NCI-H1694 (cell line): Measurements from ENCODE around the gene DISP2.

Experiments
- DNase-seq: peaks from one replicate; lab custom pipeline; 2025; lab: John Stamatoyannopoulos, UW

DISP2 gene

DNA sequence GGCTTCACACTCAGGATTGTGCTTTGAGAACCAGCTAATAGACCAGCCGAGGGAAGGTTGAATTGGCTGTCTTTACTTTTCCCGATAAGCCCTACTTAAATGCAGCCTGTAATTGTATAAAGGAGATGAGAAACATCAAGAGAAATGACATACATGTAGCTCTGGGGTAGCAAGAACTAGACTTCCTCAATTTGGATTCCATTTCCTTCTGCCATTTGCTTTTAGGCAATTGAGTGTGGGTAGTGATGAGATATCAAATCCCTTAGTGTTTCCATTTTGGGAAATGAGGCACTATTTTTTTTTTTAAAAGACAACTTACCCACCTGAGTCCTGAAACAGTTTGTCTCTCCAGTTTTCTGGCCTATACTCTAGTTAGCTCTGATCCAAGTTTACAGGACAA lies 32.3 kb upstream of the DISP2 start:
- DNase-seq, result no peak

DNA sequence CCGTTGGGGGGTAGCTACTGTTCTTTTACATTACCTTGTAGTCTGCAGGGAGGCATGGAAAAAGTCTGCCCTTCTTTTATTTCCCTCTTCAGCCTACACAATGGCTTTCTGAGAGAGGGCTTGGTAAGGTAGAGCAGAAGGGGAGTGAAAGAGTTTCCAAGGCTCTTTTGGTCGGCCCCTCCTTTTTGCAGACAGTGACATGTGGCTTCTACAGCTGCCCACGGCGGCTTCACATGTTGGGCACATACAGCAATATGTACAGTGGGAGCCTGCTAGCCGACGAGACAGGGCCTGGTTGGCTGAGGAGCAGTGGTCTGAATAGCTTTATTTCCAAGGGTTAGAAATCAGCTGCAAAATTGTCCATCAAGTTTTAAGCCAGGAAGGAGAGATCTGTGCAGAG lies 30.6 kb upstream of the DISP2 start:
- no peak for DNase-seq

DNA sequence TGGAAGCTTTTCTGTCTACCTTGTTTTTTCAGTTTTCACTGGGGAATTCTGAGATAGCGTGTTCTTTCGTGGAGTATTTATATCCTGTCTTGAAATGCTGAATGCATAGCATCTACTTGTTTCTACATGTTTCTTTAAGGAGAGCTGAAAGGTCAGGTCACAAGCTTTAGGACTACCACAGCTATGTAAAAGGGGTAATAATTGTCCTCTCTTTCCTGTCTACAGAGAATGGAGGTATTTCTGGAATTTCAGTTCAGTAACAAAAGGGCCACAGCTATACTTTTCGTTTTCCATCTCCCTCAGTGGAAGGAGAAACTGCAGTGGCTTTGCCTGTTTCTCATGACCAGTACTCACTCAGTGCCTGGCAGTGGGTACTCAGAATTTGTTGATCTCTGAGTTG lies 29.8 kb upstream of the DISP2 start:
- DNase-seq, result no peak

DNA sequence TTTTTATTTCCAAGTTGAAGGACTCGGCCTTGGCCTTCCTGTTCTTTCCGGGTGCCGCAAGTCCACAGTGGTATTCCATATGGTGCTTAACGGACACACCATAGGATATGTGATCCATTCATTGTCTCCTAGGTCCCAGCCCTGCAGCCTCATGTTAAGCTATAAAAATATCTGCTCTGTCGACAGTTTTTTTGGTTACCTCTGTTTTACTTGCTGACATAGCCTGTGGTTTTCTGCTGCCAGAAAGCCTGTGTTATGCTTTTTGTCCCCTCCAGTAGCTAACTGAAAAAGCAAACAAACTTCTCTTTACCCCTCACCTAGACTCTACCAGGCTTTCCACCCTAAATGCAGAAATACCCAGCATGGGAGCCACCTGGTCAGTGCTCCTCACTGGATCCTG lies 29.3 kb upstream of the DISP2 start:
- DNase-seq, result no peak

DNA sequence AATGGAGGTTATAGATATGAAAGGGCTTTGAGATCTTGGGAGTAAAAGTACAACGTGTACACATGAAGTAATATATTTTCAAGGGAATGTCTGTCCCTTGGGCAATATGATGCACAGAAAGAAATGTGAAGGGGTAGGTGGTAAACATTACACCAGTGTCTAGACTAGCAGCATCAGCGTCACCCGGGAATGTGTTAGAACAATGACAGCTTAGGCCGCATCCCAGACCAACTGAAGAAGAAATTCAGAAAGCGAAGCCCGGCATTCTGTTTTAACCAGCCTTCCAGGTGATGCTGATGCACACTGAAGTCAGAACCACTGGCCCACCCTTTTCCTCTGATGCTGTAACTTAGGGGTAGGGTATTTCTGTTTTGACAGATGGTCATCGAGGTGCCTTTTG lies 28.2 kb upstream of the DISP2 start:
- DNase-seq, result no peak

DNA sequence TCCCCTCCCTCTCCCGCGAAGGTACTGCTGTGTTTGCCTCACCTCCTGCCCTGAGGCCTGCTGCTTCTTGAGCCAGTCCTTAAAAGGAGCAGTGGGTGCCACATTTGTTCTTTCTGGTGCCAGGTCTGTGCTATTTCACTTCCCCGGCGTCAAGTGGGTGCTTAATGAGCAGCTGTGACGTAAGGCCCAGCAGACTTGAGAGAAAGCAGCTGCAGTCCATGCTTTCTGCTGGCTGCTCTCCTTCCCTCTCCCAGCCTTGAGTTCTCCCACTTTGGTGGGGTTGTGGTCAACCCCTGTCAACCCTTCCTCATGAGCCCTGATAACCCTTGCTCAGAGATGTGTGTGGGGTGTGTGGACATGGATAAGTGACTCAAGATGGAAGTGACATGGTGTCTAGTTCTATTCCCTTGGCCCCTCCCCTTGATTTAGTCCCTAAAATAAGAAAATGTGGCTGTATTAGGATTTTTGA lies 27.6 kb upstream of the DISP2 start:
- no peak for DNase-seq

DNA sequence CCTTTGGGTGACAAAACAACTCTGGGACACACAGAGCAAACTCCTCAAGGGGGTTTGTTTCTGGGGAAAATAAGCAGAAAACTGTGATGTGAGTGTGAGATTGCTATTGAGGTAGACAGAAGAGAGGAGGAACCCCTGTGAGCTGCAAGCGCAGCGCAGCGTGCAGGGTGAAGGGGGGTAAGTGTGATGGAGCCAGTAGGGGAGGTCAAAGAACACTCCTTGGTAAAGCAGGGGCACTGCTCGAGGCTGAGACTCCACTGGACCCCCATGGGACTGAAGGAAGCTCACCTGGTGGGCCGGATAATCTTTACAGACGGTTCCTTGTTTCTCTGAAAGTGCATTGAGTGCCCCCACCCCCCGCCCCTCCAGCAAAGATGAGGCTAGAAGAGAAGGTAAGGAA lies 27.0 kb upstream of the DISP2 start:
- DNase-seq, result no peak

DNA sequence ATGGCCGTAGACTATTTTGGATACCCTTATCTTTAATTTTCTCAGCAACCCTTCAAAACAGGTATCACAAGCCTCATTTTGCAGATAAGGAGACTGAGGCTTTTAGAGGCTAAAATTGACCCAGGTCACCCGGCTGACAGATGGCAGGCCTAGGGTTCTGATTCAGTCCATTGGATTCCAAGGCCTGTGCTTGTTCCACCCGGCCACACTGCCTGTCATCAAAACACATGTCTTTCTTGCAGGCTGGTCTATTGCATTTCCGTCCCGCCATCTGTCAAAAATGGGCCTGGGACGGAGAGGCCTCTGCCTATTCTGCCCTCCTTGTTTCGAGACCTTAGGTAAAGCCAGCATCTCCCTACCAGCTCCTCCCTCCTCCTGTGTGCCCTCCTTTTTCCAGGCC lies 26.4 kb upstream of the DISP2 start:
- DNase-seq, result no peak

DNA sequence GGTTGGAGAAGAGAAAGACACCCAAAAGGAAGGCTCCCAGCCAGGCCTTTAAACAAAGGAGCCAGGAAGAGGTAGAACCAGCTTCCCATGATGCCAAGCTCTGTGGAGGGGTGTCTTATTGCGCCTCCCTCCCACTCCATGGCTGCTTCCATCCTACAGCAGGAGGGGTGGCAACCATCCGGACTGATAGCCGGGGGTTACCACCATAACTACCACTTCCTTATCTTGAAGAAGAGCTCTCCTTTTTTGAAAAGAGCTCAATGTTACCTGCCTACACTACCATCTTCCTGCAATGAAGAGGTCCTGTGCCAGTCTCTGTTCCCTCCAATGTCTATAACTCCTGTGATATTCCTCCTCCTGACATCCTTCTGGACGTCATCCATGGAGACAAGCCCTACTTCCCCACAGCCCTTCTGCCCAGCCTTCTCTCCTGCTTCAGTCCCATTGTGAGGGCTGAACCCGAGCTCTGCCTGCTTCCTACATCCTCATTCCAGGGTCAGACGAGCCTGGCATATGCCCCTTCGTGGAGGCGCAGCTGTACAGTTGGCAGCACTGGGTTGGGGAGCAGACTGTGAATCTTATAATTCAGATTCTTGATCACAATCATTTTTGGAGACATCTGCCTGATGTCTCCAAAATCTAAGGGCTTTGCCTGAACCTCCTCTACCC lies 25.8 kb upstream of the DISP2 start:
- DNase-seq, result no peak

DNA sequence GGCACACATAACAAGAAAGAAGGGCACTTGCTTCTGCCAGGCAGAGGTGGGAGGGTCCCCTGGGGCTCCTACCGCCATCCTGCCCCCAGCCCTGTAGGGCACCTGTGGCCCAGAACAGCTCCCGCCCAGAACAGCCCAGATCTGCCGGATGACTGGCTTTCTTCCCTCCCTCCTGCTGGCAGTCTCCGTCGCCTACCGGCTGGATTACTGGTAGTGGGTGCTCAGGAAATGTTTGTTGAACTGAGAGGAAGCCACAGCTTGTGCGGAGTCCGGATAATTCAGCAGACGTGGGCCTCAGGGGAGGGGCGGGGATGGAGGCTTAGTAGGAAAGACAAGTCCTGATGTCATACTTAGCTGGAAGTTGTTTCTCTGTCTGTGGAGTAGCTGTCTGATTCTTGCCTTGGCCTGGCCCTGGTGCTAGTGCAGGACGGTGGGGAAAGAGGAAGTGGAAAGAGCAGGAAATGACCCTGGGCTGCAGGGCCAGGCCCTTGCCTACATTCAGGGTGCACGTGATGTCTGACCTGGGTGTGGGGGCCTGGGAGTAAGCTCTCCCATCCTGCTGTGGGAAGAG lies 24.0 kb upstream of the DISP2 start:
- DNase-seq, result peak; percentile 19

DNA sequence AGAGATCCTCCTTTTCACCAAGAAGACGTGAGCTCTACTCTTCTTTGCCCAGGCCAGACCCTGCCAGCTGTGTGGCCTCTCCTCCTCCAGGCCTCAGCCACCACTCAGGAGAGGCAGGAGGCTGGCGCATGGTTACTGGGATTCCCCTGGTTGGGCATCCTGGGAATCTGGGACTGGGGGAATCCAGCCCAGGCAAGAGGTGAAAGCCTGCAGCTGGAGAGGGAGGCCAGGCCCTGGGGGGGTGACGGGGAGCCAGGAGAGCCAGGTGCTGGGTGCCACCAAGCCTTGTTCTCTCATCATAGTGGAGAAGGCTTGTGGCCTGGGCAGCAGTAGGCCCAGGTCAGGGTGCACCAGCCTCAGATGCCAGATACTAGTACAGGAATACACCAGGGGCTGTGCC lies 23.5 kb upstream of the DISP2 start:
- no peak for DNase-seq

DNA sequence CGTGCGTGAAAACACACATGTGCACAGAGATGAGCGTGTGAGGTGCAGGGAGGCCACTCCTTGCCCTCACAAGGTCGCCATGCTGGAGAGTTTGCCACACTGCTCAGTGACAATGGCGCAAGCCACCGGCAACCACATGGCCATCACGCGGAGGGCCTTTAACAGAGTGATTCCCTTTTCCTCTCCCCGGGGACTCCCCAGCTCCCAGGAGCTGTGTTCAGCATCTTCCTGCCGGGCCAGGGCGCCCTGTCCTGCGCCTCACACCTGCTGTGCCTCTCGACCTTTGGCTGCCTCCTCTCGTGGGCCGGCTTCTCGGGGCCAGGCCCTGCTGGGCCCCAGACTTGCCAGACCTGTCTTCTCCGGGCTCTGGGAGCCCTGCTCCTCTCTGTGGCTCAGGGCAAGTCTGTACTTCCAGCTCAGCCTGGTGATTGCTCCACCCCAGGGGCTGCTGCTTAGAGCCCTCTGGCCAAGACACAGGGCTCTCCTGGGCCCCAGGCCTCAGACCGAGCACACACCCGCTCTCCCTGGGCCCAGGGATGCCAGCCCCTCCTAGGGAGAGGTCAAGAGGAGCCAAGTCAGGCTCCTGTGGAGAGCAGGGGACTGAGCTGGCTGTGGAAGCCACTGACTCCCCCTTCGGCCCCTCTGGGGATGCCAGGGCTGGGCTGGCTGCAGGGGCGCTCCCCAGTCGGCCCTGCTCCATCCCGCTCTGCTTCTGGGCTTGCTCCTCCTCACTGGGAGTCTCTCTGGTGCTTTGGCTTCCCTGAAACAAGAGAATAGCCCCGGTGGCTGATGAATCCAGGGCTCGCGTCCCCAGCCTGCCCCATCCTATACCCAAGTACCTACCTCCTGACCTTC lies 22.9 kb upstream of the DISP2 start:
- no peak for DNase-seq

DNA sequence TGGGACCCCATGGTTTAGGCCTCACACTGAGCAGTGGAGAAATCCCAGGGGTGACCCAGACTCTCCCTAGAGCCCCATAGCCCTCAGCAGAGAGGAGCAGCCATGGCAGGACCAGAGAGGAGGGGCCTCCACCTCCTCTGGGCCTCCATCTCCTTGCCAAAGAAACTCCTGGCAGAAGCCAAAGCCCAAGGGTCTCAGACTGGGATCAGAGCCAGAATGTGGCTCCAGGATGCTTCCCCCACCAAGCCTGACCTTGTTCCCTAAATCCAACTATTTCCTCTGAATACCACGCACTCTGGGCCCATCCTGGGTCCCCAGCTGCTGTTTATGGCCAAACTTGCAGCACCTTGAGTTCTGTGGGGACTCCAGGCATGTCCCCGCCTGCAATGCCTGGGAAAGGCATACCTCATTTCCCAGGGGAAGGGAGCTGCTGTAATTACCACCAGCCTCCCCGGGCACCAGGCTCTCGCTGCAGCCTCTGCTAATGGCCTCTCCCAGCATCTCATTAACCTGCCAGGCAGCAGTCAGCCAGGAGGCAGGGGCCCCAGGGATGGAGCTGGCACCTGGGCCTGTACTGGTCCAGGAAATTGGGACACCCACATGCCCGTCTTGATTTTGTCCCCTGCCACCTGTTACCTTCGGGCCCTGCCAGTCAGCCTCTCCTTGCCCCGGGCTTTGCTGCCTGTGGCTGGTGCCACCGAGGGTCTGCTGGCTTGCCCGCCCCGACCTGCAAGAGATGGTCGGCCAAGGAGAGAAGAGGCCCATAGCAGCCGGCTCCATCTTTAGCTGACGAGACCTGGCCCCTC lies 21.9 kb upstream of the DISP2 start:
- DNase-seq, result peak; percentile 69

DNA sequence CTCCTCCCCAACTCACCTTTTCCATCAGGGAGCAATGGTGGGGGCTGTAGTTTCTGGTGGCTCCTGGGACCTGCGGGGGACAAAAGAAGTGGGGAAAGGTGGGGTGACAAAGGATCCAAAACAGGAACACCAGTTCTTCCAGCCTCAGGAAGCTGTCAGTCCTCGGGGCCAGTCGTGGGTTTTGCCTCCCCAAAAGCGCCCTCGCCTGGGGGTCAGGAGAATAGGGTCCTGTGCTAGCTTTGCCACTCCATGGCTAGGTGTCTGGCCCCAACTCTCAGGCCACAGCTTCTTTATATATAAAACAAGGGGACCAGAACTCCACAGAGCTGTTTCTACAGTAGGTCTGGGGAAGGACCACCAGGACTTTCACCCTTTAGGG lies 21.3 kb upstream of the DISP2 start:
- DNase-seq, result no peak

DNA sequence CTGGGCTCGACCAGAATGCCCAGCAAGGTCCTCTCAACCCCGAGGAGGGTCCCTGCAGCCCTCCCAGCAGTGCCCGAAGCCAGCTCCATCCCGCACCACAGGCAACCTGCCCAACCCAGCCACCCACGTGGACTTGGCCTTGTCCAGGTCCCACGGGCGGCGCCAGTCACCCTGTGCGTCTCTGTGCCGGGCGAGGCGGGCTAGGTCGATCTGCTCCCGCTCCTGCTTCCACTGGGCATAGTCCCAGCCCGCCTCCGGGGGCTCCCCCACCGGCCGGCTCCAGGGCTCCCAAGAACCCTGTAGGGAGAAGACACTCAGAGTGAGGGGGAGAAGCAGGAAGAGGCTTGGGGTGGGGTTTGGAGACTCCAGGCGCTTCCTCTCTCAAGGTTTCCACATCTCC lies 20.4 kb upstream of the DISP2 start:
- DNase-seq, result no peak

DNA sequence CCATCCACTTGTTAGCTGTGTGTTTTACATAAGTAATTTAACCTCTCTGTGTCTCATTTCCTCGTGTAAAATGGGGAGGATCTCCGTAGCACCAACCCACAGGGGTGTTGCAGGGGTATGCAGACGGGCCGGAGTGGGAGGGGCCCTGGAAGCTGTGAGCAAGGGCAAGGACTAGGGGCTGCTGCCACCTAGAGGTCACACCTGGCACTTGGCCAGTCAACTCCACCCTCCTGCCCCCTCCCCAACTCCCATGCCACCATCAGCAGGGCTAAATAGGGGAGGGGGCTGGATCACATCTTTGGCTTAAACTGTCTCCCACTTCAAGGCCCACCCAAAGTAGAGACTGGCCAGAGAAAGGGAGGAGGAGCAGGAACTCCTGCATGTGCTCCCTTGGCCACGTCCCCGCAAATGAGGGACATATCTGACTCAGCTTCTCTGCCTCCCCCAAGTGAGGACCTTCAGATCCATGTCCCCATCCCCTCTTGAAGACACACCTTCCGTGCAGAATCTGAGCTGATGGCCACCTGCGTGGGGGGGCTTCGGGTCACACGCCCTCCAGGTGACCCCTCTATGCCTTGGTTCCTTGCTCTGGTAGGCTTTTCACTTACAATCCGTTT lies 19.9 kb upstream of the DISP2 start:
- DNase-seq, result peak; percentile 58

DNA sequence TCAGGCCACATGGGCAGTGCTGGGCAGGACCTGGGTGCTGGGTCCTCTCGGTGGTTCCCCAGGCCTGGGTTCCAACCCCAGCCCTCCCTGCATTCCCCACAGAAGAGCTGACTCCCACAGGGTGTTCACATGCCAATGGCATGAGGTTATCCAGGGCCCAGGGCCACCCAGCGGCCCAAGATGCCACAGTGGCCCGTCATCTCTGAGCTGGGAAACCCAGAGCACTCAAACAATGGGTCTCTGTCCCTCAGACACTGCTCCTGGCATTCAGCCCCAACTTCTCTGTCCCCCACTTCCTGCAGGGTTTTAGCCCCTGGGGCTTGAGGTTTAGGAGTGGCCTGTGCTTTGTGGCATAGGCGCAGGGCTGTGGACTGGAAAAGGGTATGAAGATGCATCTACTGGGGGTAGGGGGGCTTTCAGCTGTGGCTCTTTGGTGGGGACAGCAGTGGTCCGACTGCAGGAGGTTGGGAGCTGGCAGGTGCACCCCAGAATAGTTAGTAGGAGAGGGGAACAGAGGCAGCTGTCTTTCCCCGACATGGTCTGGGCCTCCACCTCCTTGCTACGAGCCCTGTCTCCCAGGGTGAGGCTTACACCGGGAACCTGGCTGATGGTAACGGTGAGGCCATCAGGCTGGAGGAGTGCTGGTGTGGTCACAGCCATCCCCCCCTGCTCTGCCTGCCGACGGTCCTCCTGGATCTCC lies 18.9 kb upstream of the DISP2 start:
- DNase-seq, result no peak

DNA sequence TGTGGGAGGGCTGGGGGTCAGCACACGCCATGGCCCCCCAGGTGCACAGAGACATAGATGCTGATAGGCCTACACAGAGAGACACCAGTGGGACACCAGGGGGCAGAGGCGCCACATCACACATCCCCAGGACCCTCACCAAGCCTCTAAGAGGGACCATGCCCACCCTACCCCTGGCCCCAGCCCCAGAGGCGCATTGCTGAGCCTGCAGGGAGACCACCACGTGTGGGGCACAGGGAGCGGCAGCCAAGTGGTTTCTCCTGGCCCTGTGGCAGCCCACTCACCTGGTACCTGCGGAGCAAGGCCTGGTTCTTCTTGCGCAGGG lies 18.4 kb upstream of the DISP2 start:
- peak; percentile 40 for DNase-seq

DNA sequence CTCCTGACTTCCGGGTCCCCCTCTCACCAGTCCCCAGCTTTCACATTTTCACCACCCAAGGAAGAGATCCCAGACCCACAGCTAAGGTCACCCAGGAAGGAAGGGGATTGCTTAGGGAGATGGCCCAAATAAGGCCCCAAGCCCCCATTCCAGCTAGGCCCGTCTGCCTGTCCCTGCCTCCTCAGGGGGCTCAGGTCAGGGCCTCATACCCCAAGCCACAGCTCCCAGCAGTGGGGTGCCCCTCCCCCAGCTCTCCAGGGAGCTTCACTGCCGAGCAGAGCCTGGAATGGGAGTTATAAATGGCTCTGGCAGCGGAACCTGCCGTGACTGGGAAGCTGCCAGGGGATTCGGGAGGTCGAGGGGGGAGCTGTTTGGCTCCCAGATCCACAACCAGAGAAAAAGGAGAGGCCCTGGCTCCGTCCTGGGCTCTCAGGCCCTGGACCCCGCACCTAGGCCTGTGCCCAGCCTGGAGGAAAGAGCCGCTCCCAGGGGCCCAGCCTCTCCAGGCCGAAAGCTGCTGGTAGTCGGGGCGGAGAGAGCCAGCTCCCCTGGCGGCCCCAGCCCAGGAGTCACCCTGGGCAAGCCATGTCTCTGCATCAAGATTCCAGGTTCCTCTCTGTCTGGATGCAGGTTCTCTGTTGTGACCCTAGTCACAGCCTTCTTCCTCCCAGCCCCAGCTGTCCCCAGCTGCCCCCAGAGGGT lies 17.8 kb upstream of the DISP2 start:
- peak; percentile 36 for DNase-seq

DNA sequence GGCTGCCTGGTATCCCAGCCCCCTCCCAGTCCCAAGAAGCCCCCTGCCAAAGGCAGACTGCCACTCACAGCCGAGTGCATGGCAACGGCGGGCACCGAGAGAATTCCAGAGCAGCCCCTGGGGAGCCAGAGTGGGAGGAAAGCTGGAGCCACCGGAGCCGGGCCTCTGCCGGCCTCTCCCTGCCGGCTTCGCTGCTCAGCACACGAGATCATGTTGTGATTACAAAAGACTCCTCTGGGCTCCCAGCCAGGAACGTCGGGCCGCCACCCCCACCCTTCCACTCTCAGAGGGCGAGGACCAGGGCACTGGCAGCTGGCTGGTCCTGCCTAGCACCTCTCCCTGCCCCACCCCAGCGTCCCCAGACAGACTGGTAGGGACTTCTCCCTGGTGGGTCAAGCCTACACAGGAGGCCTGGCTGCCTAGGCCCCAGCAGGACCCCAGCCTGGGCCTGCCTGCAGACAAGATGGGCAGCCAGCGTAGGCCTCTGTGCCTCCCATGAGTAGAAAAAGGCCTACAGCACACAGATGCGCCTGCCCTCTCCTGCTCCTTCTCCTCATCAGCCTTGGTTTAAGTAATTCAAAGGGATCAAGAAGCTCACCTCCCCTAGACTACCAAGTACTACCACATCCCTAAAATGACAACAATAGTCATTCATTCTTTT lies 17.1 kb upstream of the DISP2 start, which contains the start of gene CCDC9B:
TSS of gene CCDC9B (minus strand) at position 200 of the 661 bp plus-strand sequence. CDS start at position 80, 120 bp downstream.
- peak; percentile 54 for DNase-seq
